MM.1S (cell line): Measurements from ENCODE around the gene GRIK5.

ENCODE experiments used
- CTCF ChIP-seq: fragments of 300-600 bp; sonication (generic); IDR thresholded peaks from 2 replicates; pipeline ENCODE4 v1.5.1; 2016; ENCODE audit warnings: antibody characterized with exemption, low read length, mixed read lengths
- EZH2 ChIP-seq: fragments of 300-600 bp; sonication (generic); optimal IDR thresholded peaks from 2 replicates; pipeline ENCODE3; 2017; ENCODE audit warnings: low read depth, mild to moderate bottlenecking, antibody characterized with exemption, low read length, mixed read lengths

- TF ChIP-seq CTCF (no peak), EZH2 (no peak)
Measured at GRCh38 chr19:42086770-42087550, 17.0 kb upstream of the GRIK5 start.
